Activated CD8-positive, alpha-beta T cell treated with anti-CD3 and anti-CD28 coated beads for 36 hours (primary cell): ENCODE measurements around the gene DNTT. TPM values are rescaled to one million over a fixed set of nuclear protein-coding genes. Genes with fewer than 3 reads are reported as not detected.

ENCODE experiments used
- ATAC-seq: fragments of 200-7000 bp; cut with Tn5 transposase; one replicate; pipeline ENCODE4 v1.10.0; 2021; ENCODE audit warnings: mild to moderate bottlenecking, moderate library complexity
- CTCF ChIA-PET: fragments of 350-600 bp; sonication (Branson Sonifier 250); formaldehyde crosslinking; loops from one replicate; lab custom pipeline; 2021; ENCODE audit warnings: antibody characterized with exemption; lab: Charles Lee
- POLR2A ChIA-PET: fragments of 350-600 bp; sonication (Branson Sonifier 250); formaldehyde crosslinking; loops from one replicate; lab custom pipeline; 2021; ENCODE audit warnings: antibody characterized with exemption; lab: Charles Lee
- DNase-seq: peaks from one replicate; pipeline ENCODE4 v3.0.0-alpha.2; 2020
- H3K27ac Mint-ChIP-seq: one replicate; pipeline ENCODE4 v1.8.0; 2021; ENCODE audit warnings: mild to moderate bottlenecking, mixed read lengths
- H3K27me3 Mint-ChIP-seq: one replicate; pipeline ENCODE4 v1.8.0; 2021; ENCODE audit warnings: mixed read lengths
- H3K36me3 Mint-ChIP-seq: one replicate; pipeline ENCODE4 v1.8.0; 2021; ENCODE audit warnings: low read depth, mixed read lengths
- H3K4me1 Mint-ChIP-seq: one replicate; pipeline ENCODE4 v1.8.0; 2021; ENCODE audit warnings: low read depth, mixed read lengths
- H3K4me3 Mint-ChIP-seq: one replicate; pipeline ENCODE4 v1.8.0; 2021; ENCODE audit warnings: mild to moderate bottlenecking, moderate library complexity, mixed read lengths
- H3K9me3 Mint-ChIP-seq: one replicate; pipeline ENCODE4 v1.8.0; 2021; ENCODE audit warnings: mixed read lengths
- intact Hi-C: fragments of 100-400 bp; cut with micrococcal nuclease; formaldehyde crosslinking; loops from one replicate; pipeline ENCODE4 v1.10.0; 2022
- total RNA-seq, 2 experiments: library from RNA; stranded (reverse); gene quantifications; one replicate each; pipeline ENCODE4 v1.2.3, GENCODE V29; 2021
- TF ChIP-seq, protein P1 (sequence below): fragments of 200-600 bp; IDR thresholded peaks from one replicate; pipeline ENCODE4 v1.8.0; 2022; ENCODE audit warnings: antibody characterized with exemption, mild to moderate bottlenecking

Gene DNTT
- total RNA-seq, 2 experiments from 2014 or later, result not detected

DNA sequence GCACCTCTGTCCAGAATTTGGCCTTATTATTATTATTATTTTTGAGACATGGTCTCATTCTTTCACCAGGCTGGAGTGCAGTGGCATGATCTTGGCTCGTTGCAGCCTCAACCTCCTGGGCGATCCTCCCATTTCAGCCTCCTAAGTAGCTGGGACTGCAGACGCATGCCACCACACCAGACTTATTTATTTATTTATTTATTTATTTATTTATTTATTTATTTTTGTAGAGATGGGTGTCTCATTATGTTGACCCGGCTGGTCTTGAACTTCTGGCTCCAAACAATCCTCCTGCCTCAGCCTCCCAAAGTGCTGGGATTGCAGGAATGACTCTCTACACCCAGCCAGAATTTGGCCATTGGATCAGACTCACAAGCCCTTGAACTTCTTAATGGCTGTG, 39.3 kb upstream of the DNTT start:
- ATAC-seq, result no peak
- no peak overlapping the region for H3K27ac Mint-ChIP-seq
- CTCF ChIA-PET, result interaction anchor here (3.4 kb wide), 1 partner anchor 36 kb away, joined by 12 read pairs; no protein-coding TSS in a partner anchor

DNA sequence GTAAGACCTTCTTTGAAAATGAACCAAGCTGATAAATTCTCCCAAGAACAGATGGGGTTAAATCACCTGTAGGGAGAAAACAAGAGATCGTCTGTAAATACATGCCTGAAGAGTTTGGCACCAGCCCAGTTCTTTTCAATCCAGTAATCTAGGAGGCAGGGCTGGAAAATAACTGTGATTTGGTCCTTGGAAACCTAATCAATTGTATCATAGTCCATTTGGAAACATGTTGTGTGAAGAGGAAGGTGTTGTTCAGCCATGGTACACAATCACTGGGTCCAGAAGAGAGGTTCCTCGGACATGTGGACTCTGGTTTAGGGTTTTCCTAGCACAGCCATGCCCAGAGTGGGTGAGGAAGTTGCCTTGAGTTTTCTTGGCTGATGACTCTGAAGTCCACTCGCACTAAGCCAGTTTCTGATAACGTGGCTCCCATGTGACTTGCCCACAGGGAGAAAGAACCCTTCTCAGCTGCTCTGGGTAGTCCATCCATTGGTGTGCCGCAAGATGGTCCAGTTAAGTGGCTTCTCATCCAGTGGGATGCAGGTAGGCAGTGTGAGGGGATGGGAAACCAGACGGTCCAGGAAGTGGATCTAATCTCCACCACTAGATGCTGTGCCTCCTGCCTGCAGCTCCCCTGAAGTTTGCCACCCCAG, 38.0 kb upstream of the DNTT start:
- no peak overlapping the region for H3K27ac Mint-ChIP-seq
- CTCF ChIA-PET, result interaction anchor here (1.0 to 3.4 kb wide), 2 partner anchors 32 to 37 kb away, joined by 3 to 12 read pairs; no protein-coding TSS in a partner anchor
- peaks cover 2% of the 10 kb centered on the region for H3K27me3 Mint-ChIP-seq
- ATAC-seq (no peak), DNase-seq (no peak)
- no peaks in the 10 kb centered on the region for H3K4me1 Mint-ChIP-seq
- no peak overlapping the region for H3K4me3 Mint-ChIP-seq
- POLR2A ChIA-PET, result no interaction called here
- H3K9me3 Mint-ChIP-seq, result no peaks in the 10 kb centered on the region
- TF ChIP-seq, protein P1, sequence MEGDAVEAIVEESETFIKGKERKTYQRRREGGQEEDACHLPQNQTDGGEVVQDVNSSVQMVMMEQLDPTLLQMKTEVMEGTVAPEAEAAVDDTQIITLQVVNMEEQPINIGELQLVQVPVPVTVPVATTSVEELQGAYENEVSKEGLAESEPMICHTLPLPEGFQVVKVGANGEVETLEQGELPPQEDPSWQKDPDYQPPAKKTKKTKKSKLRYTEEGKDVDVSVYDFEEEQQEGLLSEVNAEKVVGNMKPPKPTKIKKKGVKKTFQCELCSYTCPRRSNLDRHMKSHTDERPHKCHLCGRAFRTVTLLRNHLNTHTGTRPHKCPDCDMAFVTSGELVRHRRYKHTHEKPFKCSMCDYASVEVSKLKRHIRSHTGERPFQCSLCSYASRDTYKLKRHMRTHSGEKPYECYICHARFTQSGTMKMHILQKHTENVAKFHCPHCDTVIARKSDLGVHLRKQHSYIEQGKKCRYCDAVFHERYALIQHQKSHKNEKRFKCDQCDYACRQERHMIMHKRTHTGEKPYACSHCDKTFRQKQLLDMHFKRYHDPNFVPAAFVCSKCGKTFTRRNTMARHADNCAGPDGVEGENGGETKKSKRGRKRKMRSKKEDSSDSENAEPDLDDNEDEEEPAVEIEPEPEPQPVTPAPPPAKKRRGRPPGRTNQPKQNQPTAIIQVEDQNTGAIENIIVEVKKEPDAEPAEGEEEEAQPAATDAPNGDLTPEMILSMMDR, result no peak
- intact Hi-C loops, result no loop called here
- H3K36me3 Mint-ChIP-seq, result no peaks in the 10 kb centered on the region

More for the DNA sequence above, 39.3 kb upstream of the DNTT start:
- H3K27me3 Mint-ChIP-seq, result peaks cover 4% of the 10 kb centered on the region
- no peaks in the 10 kb centered on the region for H3K9me3 Mint-ChIP-seq
- no peaks in the 10 kb centered on the region for H3K4me1 Mint-ChIP-seq
- TF ChIP-seq, protein P1, result no peak
- no peak for DNase-seq
- intact Hi-C loops, result no loop called here
- H3K4me3 Mint-ChIP-seq, result no peak overlapping the region
- H3K36me3 Mint-ChIP-seq, result no peaks in the 10 kb centered on the region
- POLR2A ChIA-PET, result no interaction called here

DNA sequence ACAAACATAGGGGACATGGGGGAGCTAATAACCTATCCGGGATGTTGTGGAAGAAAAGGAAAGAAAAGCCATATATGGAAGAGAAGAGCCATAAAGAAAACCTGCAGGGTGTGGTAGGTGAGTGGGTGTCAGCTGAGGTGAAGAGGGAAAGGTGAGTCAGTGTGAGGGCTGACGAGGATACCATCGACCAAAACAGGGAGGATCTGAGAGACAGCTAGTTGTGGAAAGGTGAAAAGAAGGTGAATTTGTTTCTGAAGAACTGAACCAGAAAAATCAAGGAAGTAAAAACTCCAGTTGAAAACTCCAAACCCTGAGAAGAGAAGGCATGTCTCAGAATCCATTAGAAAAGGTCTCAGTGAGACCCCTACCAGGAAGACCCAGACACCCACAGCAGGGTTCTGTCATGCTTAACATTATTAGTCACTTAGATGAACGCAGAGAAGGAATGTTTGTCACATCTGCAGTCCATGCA, 37.0 kb upstream of the DNTT start:
- DNase-seq (no peak), ATAC-seq (peak; percentile 34)
- Mint-ChIP-seq H3K4me1 (no peaks in the 10 kb centered on the region), H3K27me3 (peaks cover 2% of the 10 kb centered on the region), H3K4me3 (no peak overlapping the region), H3K27ac (no peak overlapping the region), H3K9me3 (no peaks in the 10 kb centered on the region), H3K36me3 (no peaks in the 10 kb centered on the region)
- TF ChIP-seq, protein P1, result no peak
- ChIA-PET CTCF (interaction anchor here (3.4 kb wide), 1 partner anchor 38 kb away, joined by 12 read pairs; no protein-coding TSS in a partner anchor), POLR2A (no interaction called here)
- intact Hi-C loops, result no loop called here

DNA sequence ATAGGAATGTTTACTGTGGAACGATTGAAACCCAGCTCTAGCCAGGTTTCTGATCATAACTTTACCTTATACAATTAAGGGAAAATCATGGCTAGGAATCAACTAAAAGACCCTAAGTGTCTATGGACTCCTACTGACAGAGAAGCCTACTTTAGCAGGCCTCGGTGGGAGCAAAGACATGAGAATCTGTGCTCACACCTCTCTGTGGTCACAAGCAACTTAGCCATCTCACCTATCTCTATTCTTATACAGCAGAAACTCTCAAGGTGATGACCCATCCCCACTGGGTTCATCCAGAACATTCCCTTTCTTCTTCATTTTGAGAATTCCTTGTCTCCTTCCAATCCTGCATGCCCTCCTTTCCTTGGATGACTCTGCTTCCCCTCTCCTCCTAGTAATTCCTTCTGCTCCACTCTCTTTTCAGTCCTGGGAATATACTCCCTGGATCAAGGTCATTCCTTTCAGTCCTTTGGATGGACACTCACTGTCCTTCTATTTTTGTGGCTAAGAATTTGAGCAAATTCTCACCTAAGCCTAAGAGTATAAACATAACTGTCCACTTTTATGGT, 35.8 kb upstream of the DNTT start:
- no peak for ATAC-seq

More for the DNA sequence above, 35.8 kb upstream of the DNTT start:
- H3K9me3 Mint-ChIP-seq, result no peaks in the 10 kb centered on the region
- no peak overlapping the region for H3K27ac Mint-ChIP-seq
- H3K4me3 Mint-ChIP-seq, result no peak overlapping the region
- POLR2A ChIA-PET, result no interaction called here
- no peaks in the 10 kb centered on the region for H3K36me3 Mint-ChIP-seq
- CTCF ChIA-PET, result interaction anchor here (3.4 kb wide), 1 partner anchor 39 kb away, joined by 12 read pairs; no protein-coding TSS in a partner anchor
- peaks cover 2% of the 10 kb centered on the region for H3K27me3 Mint-ChIP-seq
- intact Hi-C loops, result no loop called here
- H3K4me1 Mint-ChIP-seq, result no peaks in the 10 kb centered on the region
- TF ChIP-seq, protein P1, result no peak
- no peak for DNase-seq
